GM23338 (cell line): ENCODE data around the gene P2RY12. TPM values are rescaled to one million over a fixed set of nuclear protein-coding genes. Genes with fewer than 3 reads are reported as not detected.

Experiments used
- ATAC-seq: fragments of 200-7000 bp; cut with Tn5 transposase; 3 replicates; pipeline ENCODE4 v1.9.1; 2020
- DNase-seq: peaks from one replicate; pipeline ENCODE4 v3.0.0-alpha.2; 2015; ENCODE audit warnings: low spot score
- H2AFZ ChIP-seq: fragments of 200-600 bp; sonication (generic); 2 replicates; pipeline ENCODE4 v1.8.0; 2016; ENCODE audit warnings: antibody characterized with exemption, mild to moderate bottlenecking, moderate library complexity
- H3F3A ChIP-seq: fragments of 200-600 bp; sonication (generic); replicated peaks from 2 replicates; pipeline ENCODE4 v1.8.0; 2017; ENCODE audit warnings: antibody characterized with exemption, mixed run types, low read depth
- H3K27ac ChIP-seq: fragments of 200-600 bp; sonication (generic); 2 replicates; pipeline ENCODE4 v1.6.1; 2016; ENCODE audit warnings: low read depth
- H3K27me3 ChIP-seq: fragments of 200-600 bp; sonication (generic); 2 replicates; pipeline ENCODE4 v1.8.0; 2016; ENCODE audit warnings: mild to moderate bottlenecking, mixed run types, moderate library complexity; ENCODE audit not compliant: insufficient read depth
- H3K36me3 ChIP-seq: fragments of 200-600 bp; sonication (generic); 2 replicates; pipeline ENCODE4 v1.8.0; 2016; ENCODE audit warnings: mild to moderate bottlenecking; ENCODE audit not compliant: insufficient read depth
- H3K4me1 ChIP-seq: fragments of 200-600 bp; sonication (generic); 2 replicates; pipeline ENCODE4 v1.8.0; 2016; ENCODE audit warnings: mild to moderate bottlenecking, moderate library complexity; ENCODE audit not compliant: insufficient read depth
- H3K4me2 ChIP-seq: fragments of 200-600 bp; sonication (generic); 2 replicates; pipeline ENCODE4 v1.7.1; 2017; ENCODE audit warnings: mixed run types
- H3K4me3 ChIP-seq: fragments of 200-600 bp; sonication (generic); 2 replicates; pipeline ENCODE4 v1.6.1; 2016; ENCODE audit warnings: mixed run types
- H3K79me2 ChIP-seq: fragments of 200-600 bp; sonication (generic); replicated peaks from 2 replicates; pipeline ENCODE4 v1.8.0; 2017; ENCODE audit warnings: mild to moderate bottlenecking; ENCODE audit not compliant: insufficient read depth
- H3K9me2 ChIP-seq: fragments of 200-600 bp; sonication (generic); 2 replicates; pipeline ENCODE4 v1.8.0; 2017; ENCODE audit not compliant: insufficient read depth
- H4K20me1 ChIP-seq: fragments of 200-600 bp; sonication (generic); replicated peaks from 2 replicates; pipeline ENCODE4 v1.8.0; 2017; ENCODE audit warnings: mild to moderate bottlenecking; ENCODE audit not compliant: insufficient read depth
- H3K27ac Mint-ChIP-seq: 2 replicates; pipeline ENCODE4 v1.8.0; 2020; ENCODE audit warnings: inconsistent platforms, mild to moderate bottlenecking, moderate library complexity, mixed read lengths
- H3K27me3 Mint-ChIP-seq: 3 replicates; pipeline ENCODE4 v1.8.0; 2022; ENCODE audit warnings: low read depth, mild to moderate bottlenecking, moderate library complexity, mixed read lengths, inconsistent platforms; ENCODE audit not compliant: insufficient read depth, poor library complexity
- H3K36me3 Mint-ChIP-seq: 3 replicates; pipeline ENCODE4 v1.8.0; 2021; ENCODE audit warnings: low read depth, mild to moderate bottlenecking, inconsistent platforms, moderate library complexity, mixed read lengths
- H3K4me1 Mint-ChIP-seq: 3 replicates; pipeline ENCODE4 v1.8.0; 2020; ENCODE audit warnings: mild to moderate bottlenecking, inconsistent platforms, mixed read lengths
- H3K4me3 Mint-ChIP-seq: 3 replicates; pipeline ENCODE4 v1.8.0; 2021; ENCODE audit warnings: moderate library complexity, mild to moderate bottlenecking, inconsistent platforms, mixed read lengths
- H3K9me3 Mint-ChIP-seq: 3 replicates; pipeline ENCODE4 v1.8.0; 2020; ENCODE audit warnings: moderate library complexity, mild to moderate bottlenecking, inconsistent platforms, mixed read lengths
- CREB1 ChIP-seq: fragments of 250-450 bp; sonication (Bioruptor Pico); IDR thresholded peaks from 2 replicates; pipeline ENCODE4 v1.5.0; 2020; ENCODE audit warnings: low read depth, mild to moderate bottlenecking, moderate library complexity
- EZH2 ChIP-seq: fragments of 200-600 bp; sonication (generic); IDR thresholded peaks from one replicate; pipeline ENCODE4 v1.8.0; 2017; ENCODE audit warnings: antibody characterized with exemption, mild to moderate bottlenecking, low read depth; ENCODE audit not compliant: unreplicated experiment
- EZH2phosphoT487 ChIP-seq: fragments of 200-600 bp; sonication (generic); IDR thresholded peaks from one replicate; pipeline ENCODE4 v1.8.1; 2018; ENCODE audit warnings: antibody characterized with exemption; ENCODE audit not compliant: unreplicated experiment
- JUNB ChIP-seq: IDR thresholded peaks from one replicate; pipeline ENCODE4 v1.6.1; 2016; ENCODE audit warnings: antibody characterized with exemption; ENCODE audit not compliant: unreplicated experiment
- NANOG ChIP-seq: IDR thresholded peaks from 2 replicates; pipeline ENCODE4 v1.6.1; 2016; ENCODE audit warnings: antibody characterized with exemption, borderline replicate concordance
- POLR2AphosphoS5 ChIP-seq: IDR thresholded peaks from 2 replicates; pipeline ENCODE4 v1.6.1; 2016; ENCODE audit warnings: antibody characterized with exemption, low read depth
- REST ChIP-seq: IDR thresholded peaks from one replicate; pipeline ENCODE4 v1.6.1; 2018; ENCODE audit warnings: antibody characterized with exemption; ENCODE audit not compliant: unreplicated experiment
- STAT1 ChIP-seq: IDR thresholded peaks from one replicate; pipeline ENCODE4 v1.6.1; 2016; ENCODE audit warnings: antibody characterized with exemption; ENCODE audit not compliant: unreplicated experiment
- ZNF331 ChIP-seq: fragments of 250-450 bp; sonication (Bioruptor Pico); IDR thresholded peaks from 2 replicates; pipeline ENCODE4 v1.5.0; 2020; ENCODE audit warnings: low read depth, mild to moderate bottlenecking, moderate library complexity
- polyA plus RNA-seq: library from polyadenylated mRNA; unstranded; fragments of >200 nt; fragmentation: Nextera tagmentation; extraction: Ambion mirVana; gene quantifications from 2 replicates; pipeline ENCODE4 v1.2.1, GENCODE V29; 2016
- total RNA-seq: library from RNA; depleted of rRNA; stranded (reverse); fragments of >200 nt; shearing (Covaris generic); gene quantifications from 2 replicates; pipeline ENCODE4 v1.2.3, GENCODE V29; 2014
- TF ChIP-seq, protein P1 (sequence below), 2 experiments: fragments of 200-600 bp in 1 of 2; sonication (generic) in 1 of 2; conservative IDR thresholded peaks; 2 replicates each; pipeline versions ENCODE4 v1.5.1 to v1.6.1; 2016 to 2017; ENCODE audit warnings: antibody characterized with exemption in 2 of 2, low read depth in 2 of 2, mild to moderate bottlenecking in 2 of 2, moderate library complexity in 1 of 2

Gene P2RY12
- total and polyA plus RNA-seq, 2 experiments from 2014 or later, result 1.1 TPM; not detected in 1

- no peak overlapping the region for H3K4me3 ChIP-seq
- no peak overlapping the region for H3K27ac ChIP-seq
- ATAC-seq (no peak), DNase-seq (no peak)
- no peaks in the 10 kb centered on the region for H3K79me2 ChIP-seq
- no peaks in the 10 kb centered on the region for H4K20me1 ChIP-seq
- Mint-ChIP-seq H3K4me3 (no peak overlapping the region), H3K9me3 (no peaks in the 10 kb centered on the region), H3K27me3 (peaks cover 3% of the 10 kb centered on the region), H3K4me1 (peaks cover 8% of the 10 kb centered on the region; the same call in 2 of the 3 replicates), H3K36me3 (no peaks in the 10 kb centered on the region), H3K27ac (no peak overlapping the region)
- H3K36me3 ChIP-seq, result no peaks in the 10 kb centered on the region
- H3K27me3 ChIP-seq, result no peaks in the 10 kb centered on the region
- no peaks in the 10 kb centered on the region for H3F3A ChIP-seq
- H2AFZ ChIP-seq, result no peak overlapping the region
- no peak for TF ChIP-seq POLR2AphosphoS5
- TF ChIP-seq JUNB, result no peak
- TF ChIP-seq CREB1, result no peak
- TF ChIP-seq, protein P1, sequence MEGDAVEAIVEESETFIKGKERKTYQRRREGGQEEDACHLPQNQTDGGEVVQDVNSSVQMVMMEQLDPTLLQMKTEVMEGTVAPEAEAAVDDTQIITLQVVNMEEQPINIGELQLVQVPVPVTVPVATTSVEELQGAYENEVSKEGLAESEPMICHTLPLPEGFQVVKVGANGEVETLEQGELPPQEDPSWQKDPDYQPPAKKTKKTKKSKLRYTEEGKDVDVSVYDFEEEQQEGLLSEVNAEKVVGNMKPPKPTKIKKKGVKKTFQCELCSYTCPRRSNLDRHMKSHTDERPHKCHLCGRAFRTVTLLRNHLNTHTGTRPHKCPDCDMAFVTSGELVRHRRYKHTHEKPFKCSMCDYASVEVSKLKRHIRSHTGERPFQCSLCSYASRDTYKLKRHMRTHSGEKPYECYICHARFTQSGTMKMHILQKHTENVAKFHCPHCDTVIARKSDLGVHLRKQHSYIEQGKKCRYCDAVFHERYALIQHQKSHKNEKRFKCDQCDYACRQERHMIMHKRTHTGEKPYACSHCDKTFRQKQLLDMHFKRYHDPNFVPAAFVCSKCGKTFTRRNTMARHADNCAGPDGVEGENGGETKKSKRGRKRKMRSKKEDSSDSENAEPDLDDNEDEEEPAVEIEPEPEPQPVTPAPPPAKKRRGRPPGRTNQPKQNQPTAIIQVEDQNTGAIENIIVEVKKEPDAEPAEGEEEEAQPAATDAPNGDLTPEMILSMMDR (conservative IDR thresholded peaks at IDR 0.05; ENCODE audit: low read depth in 2 of 2), result no peak
- TF ChIP-seq REST, result no peak
- H3K4me1 ChIP-seq, result no peaks in the 10 kb centered on the region
- no peaks in the 10 kb centered on the region for H3K9me2 ChIP-seq
- no peak overlapping the region for H3K4me2 ChIP-seq
Observed at GRCh38 chr3:151371526-151371925, 13.0 kb downstream of the P2RY12 start.

GRCh38 chr3:151367448-151367847 is 17.1 kb downstream of the P2RY12 start:
- 0 out of 2 replicates have a peak overlapping the region, but pooled peaks have one; percentile 18 for H3K27ac ChIP-seq
- ATAC-seq, result no peak
- H3K36me3 ChIP-seq, result no peaks in the 10 kb centered on the region
- no peak overlapping the region for H3K4me2 ChIP-seq
- Mint-ChIP-seq H3K4me1 (peaks cover 24% of the 10 kb centered on the region), H3K27me3 (peaks cover 3% of the 10 kb centered on the region), H3K36me3 (0 out of 3 replicates have a peak, but pooled peaks cover 4% of the 10 kb centered on the region), H3K27ac (peak overlapping the region; percentile 13; the same call in 1 of the 2 replicates), H3K4me3 (no peak overlapping the region), H3K9me3 (no peaks in the 10 kb centered on the region)
- H3F3A ChIP-seq, result no peaks in the 10 kb centered on the region
- no peak overlapping the region for H3K4me3 ChIP-seq
- H3K27me3 ChIP-seq, result no peaks in the 10 kb centered on the region
- H3K79me2 ChIP-seq, result no peaks in the 10 kb centered on the region
- no peaks in the 10 kb centered on the region for H3K9me2 ChIP-seq
- H2AFZ ChIP-seq, result no peak overlapping the region
- DNase-seq, result no peak
- H3K4me1 ChIP-seq, result peaks cover 5% of the 10 kb centered on the region; the same call in 1 of the 2 replicates
- H4K20me1 ChIP-seq, result no peaks in the 10 kb centered on the region
- TF ChIP-seq EZH2 (no peak), ZNF331 (CRISPR knock-in tag) (no peak), EZH2phosphoT487 (no peak), NANOG (no peak), STAT1 (no peak), JUNB (no peak)
- TF ChIP-seq, protein P1 (conservative IDR thresholded peaks at IDR 0.05; ENCODE audit: low read depth in 2 of 2), result no peak
